Activated CD8-positive, alpha-beta memory T cell treated with anti-CD3 and anti-CD28 coated beads for 24 hours (primary cell): ENCODE data around the gene LZTR1.
A peak's percentile ranks its signal among the peaks of the same experiment; 100 is the strongest.
"Not testable (repeated sequence)": the region's sequence is repeated elsewhere in the genome, so short reads cannot be mapped to it uniquely, and the experiment has no call there.

Source experiments
- DNase-seq: peaks from one replicate; pipeline ENCODE4 v3.0.0-alpha.2; 2020

LZTR1 gene

DNA sequence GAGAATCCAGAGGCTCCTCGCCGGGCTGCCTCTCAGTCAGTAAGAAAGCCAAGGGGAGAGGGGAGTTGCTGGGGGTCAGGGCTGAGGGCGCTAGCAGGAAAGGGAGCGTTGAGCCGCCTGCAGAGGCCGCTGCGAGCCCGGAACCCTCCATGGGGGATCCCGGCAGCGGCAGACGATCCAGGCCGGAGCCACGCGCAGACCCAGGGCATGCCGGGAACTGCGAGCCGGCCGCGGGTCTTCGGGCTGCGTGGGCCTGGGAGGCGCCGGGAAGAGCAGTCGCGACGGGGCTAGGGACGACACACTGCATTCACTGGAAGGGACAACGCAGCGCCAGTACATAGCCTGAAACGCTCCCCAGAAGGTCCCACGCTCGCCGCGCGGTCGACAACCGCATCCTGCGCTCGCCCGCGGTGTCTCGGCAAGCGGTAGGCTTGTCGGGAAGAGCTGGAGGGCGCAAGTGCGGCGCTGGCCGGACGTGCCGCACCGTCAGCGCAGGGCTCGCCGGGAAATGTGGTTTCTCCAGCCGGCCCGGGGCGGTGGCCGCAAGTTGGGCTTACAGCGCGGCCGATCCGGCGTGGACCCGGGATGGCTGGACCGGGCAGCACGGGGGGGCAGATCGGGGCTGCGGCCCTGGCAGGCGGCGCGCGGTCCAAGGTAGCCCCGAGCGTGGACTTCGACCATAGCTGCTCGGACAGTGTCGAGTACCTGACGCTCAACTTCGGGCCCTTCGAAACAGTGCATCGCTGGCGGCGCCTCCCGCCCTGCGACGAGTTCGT, at the start of gene LZTR1:
Gene LZTR1 (plus strand): TSS at position 511 of the 776 bp plus-strand sequence. CDS start 75 bp downstream, at position 586.
- peak; percentile 90 for DNase-seq

DNA sequence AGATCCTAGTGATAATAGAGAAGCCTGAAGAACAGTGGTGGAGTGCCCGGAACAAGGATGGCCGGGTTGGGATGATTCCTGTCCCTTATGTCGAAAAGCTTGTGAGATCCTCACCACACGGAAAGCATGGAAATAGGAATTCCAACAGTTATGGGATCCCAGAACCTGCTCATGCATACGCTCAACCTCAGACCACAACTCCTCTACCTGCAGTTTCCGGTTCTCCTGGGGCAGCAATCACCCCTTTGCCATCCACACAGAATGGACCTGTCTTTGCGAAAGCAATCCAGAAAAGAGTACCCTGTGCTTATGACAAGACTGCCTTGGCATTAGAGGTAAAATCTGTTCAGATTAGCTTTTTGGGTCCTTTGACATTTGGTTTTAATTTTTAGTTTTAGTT, 48.2 kb upstream of the LZTR1 start:
- DNase-seq: no peak

GRCh38 chr22:20935049-20935448, 47.0 kb upstream of the LZTR1 start:
- DNase-seq: not testable (repeated sequence)

- DNase-seq: not testable (repeated sequence)
Observed at GRCh38 chr22:20935780-20936539, 46.1 kb upstream of the LZTR1 start.

DNA sequence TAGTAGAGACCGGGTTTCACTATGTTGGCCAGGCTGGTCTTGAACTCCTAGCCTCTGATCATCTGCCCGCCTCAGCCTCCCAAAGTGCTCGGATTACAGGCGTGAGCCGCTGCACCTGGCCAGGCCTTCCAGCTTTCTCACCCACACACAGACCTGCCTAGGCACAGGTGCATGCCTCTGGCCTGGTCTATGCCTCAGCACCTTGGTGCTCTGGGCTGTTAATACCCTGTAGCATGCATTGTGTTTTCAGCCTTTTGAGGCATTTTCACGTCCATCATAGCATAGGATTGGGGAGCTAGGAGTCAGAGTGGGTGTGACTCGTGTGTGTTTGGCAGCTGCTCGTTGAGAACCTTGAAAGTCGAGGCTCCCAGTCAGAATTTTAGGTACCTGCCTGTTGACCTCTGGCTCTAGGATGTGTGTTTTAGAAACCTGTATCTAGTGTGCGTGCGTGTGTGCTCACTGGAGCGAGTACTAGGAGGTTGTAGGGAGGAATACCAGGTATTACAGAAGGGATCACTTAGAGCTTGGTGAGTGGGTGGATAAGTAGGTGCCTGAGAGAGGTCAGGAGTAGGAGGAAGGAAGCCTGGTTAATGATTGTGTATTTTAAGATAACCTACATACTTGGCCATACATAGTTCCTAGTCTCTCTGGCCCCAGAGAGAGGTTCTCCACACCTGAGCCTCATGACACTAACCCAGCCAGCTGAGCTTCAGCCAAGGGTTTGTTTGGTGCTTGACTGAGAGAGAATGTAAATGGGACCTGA, 44.9 kb upstream of the LZTR1 start:
- no peak for DNase-seq

GRCh38 chr22:20937794-20938671, 44.1 kb upstream of the LZTR1 start:
- DNase-seq: no peak

GRCh38 chr22:20939457-20940185, 42.5 kb upstream of the LZTR1 start:
- not testable (repeated sequence) for DNase-seq

DNA sequence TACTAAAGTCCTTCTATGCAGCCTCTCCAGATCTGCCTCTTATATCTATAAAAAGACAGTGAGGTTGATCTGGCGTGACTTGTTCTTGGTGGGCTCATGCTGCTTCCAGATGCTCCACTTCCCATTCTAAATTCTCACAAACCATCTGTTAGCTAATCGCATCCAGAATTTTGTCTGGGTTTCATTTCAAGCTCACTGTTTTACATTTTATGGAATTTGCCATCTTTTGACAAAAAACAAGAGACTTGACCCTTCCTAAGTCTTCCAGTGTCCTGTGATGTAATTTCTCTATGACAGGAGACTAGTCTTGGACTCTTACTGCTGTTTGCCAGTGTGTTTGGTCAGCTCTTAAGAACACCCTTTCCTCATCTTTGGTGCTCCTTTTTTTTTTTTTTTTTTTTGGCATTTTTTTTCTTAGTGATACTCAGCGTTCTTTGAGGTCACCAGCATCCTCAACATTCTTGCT, 41.9 kb upstream of the LZTR1 start:
- DNase-seq: no peak

DNA sequence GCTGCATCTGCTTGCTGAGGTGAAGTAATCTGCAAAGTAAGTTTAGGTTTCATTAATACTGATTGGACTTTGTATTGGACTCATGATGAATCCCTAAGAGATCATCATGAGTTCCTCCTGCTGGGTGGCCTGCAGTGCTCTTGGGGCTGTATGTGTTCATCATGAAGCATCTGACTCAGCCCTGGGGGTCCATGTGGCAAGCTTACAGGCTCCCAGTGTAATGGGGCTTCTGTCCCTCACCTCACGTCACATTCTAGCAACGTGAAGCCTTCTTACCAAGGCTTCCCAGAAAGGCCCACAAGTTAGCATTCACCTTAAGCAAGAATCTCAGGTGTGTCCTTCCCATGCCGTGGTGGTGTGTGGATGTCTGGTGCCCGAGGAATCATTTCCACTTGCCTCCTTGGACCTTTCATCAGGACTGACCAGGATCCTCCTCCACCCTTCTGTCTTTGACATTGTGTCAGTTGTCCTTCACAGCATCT, 41.2 kb upstream of the LZTR1 start:
- DNase-seq: no peak

DNA sequence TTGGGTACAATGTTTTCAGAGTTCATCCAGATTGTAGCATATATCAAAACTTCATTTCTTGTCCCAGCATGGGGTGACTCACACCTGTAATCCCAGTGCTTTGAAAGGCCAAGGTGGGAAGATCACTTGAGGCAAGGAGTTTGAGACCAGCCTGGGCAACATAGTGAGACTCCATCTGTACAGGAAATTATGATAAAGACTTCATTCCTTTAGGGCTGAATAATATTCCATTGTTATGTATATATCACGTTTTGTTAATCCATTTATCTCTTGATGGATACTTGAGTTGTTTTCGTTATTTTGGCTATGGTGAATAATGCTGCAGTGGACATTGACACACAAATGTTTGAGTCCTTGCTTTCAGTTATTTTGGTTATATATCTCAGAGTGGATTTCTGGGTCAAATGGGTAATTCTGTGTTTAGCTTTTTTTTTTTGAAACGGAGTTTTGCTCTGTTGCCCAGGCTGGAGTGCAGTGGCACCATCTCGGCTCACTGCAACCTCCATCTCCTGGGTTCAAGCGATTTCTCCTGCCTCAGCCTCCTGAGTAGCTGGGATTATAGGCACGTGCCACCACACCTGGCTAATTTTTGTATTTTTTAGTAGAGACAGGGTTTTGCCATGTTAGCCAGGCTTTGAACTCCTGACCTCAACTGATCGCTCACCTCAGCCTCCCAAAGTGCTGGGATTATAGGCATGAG, 39.7 kb upstream of the LZTR1 start:
- DNase-seq: not testable (repeated sequence)

GRCh38 chr22:20943104-20943933, 38.8 kb upstream of the LZTR1 start:
- DNase-seq: no peak

GRCh38 chr22:20944042-20944441, 38.1 kb upstream of the LZTR1 start:
- DNase-seq: no peak

DNA sequence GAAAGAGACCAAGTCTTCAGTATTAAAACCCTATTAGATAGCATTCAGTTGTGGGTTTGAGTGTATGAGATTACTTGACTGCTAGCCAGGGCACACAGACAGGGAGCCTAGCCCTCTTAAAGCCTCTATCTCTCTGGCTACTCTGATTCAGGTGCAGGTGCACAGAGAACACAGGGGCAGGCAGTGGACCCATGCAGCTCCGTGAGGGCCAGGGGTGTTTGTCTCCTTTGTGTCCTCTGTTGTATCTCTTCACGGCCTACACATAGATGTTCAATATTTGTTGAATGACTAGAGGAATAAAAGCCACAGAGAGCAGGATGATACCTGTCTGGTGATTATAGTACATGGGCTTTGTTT, 36.5 kb upstream of the LZTR1 start:
- no peak for DNase-seq

GRCh38 chr22:20946080-20946986, 35.8 kb upstream of the LZTR1 start:
- DNase-seq: no peak

DNA sequence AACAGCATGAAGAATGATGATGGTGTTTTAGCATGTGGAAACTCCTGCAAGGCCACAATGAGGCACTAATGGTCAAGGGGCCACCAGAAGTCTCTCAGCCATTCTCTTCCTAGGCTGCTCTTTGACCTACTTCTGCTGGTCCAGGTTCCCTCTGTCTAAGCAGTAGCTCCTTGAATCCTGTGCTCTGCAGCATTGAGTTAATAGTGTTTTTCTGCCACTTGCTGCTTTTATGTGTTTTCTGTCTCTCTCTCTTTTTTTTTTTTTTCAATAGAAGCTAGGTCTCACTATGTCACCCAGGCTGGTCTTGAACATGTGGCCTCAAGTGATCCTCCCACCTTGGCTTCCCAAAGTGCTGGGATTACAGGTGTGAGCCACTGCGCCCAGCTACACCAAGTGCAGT, 35.1 kb upstream of the LZTR1 start:
- no peak for DNase-seq

DNA sequence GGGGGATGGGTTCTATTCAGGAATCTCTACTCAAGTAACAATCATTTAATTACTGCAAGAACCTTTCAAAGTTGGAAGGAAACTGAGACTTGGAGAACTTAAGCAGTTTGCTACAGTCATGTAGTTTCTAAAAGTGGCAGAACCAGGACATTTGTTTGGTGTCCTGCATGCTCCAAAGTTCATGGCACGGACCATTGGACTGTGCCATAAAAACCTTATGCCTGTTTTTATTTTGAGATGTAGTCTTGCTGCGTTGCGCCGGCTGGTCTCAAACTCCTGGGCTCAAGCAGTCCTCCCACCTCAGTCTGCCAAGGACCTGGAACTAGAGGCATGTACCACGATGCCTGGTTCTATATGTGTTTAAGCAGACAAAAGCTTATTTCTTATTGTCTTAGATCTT, 33.6 kb upstream of the LZTR1 start:
- DNase-seq: no peak

- no peak for DNase-seq
Observed at GRCh38 chr22:20948989-20949388, 33.1 kb upstream of the LZTR1 start.

DNA sequence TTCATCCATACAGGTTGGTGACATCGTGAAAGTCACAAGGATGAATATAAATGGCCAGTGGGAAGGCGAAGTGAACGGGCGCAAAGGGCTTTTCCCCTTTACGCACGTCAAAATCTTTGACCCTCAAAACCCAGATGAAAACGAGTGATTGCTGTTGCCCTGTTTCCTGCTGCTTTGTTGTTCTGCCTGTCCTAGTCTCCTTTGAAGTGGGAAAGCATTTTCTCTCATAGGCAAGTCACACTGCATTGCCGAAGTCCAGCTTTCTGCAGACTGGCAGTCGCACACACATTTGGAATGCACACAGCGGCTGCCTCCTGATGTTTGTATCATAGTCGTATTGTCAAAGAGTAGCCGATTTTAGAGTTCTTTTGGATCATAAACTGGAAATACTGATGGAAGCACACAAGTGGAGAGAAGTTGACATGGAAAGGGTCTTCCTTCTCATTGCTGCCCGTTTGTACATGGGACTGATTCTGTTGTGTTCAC, 32.4 kb upstream of the LZTR1 start:
- no peak for DNase-seq
